HG03060 (cell line): Measurements from ENCODE around the gene TCEAL4.

Source experiments
- ATAC-seq: cut with Tn5 transposase; IDR thresholded peaks from one replicate; pipeline ENCODE4 v1.9.1; 2021; ENCODE audit warnings: low read depth, moderate number of reproducible peaks; ENCODE audit not compliant: unreplicated experiment

The TCEAL4 gene

GRCh38 chrX:103585411-103586313 lies at the start of gene TCEAL4:
Gene TCEAL4, plus strand, starts transcription at chrX:103585515. Its CDS starts 1,161 bp downstream, at chrX:103586676.
- ATAC-seq: no peak

- no peak for ATAC-seq
These were observed 49.2 kb upstream of the TCEAL4 start for GRCh38 chrX:103536071-103536470.

- ATAC-seq: no peak
These were observed 48.6 kb upstream of the TCEAL4 start for GRCh38 chrX:103536732-103537131.

GRCh38 chrX:103537871-103538387 lies 47.4 kb upstream of the TCEAL4 start:
- no peak for ATAC-seq

GRCh38 chrX:103538728-103539127 lies 46.6 kb upstream of the TCEAL4 start:
- ATAC-seq: no peak

- ATAC-seq: no peak
These were observed 45.6 kb upstream of the TCEAL4 start for GRCh38 chrX:103539695-103540094.

- no peak for ATAC-seq
These were observed 45.2 kb upstream of the TCEAL4 start for GRCh38 chrX:103540145-103540544.

- ATAC-seq: no peak
These were observed 35.4 kb upstream of the TCEAL4 start for GRCh38 chrX:103549916-103550315.

- ATAC-seq: no peak
These were observed 34.8 kb upstream of the TCEAL4 start for GRCh38 chrX:103550415-103551051.

- ATAC-seq: no peak
These were observed 33.1 kb upstream of the TCEAL4 start for GRCh38 chrX:103552236-103552635.

GRCh38 chrX:103554687-103555424 lies 30.5 kb upstream of the TCEAL4 start:
- ATAC-seq: peak; percentile 92

GRCh38 chrX:103556963-103557612 lies 28.2 kb upstream of the TCEAL4 start:
- no peak for ATAC-seq

- ATAC-seq: no peak
These were observed 25.1 kb upstream of the TCEAL4 start for GRCh38 chrX:103560256-103560655.

- ATAC-seq: no peak
These were observed 22.5 kb upstream of the TCEAL4 start for GRCh38 chrX:103562801-103563200.

- ATAC-seq: no peak
These were observed 20.1 kb upstream of the TCEAL4 start for GRCh38 chrX:103565197-103565596.

GRCh38 chrX:103565752-103566151 lies 19.6 kb upstream of the TCEAL4 start:
- no peak for ATAC-seq

GRCh38 chrX:103571121-103571520 lies 14.2 kb upstream of the TCEAL4 start:
- no peak for ATAC-seq

- ATAC-seq: no peak
These were observed 13.6 kb upstream of the TCEAL4 start for GRCh38 chrX:103571726-103572125.

GRCh38 chrX:103573202-103573601 lies 12.1 kb upstream of the TCEAL4 start:
- no peak for ATAC-seq

GRCh38 chrX:103584596-103584995 lies 719 bp upstream of the TCEAL4 start:
- ATAC-seq: no peak

- no peak for ATAC-seq
These were observed 965 bp downstream of the TCEAL4 start for GRCh38 chrX:103586314-103586646.
